Glutamatergic neuron (in vitro differentiated cells): ENCODE data around the gene ELOVL2. TPM values are rescaled to one million over a fixed set of nuclear protein-coding genes. Genes with fewer than 3 reads are reported as not detected.

ENCODE experiments used
- DNase-seq: peaks from one replicate; pipeline ENCODE4 v3.0.0; 2022
- H3K27ac Mint-ChIP-seq: one replicate; pipeline ENCODE4 v1.8.0; 2020; ENCODE audit warnings: mild to moderate bottlenecking, mixed read lengths, inconsistent platforms; ENCODE audit not compliant: unreplicated experiment
- H3K27me3 Mint-ChIP-seq: one replicate; pipeline ENCODE4 v1.8.0; 2020; ENCODE audit warnings: mild to moderate bottlenecking, moderate library complexity, mixed read lengths, inconsistent platforms; ENCODE audit not compliant: unreplicated experiment
- H3K36me3 Mint-ChIP-seq: one replicate; pipeline ENCODE4 v1.8.0; 2020; ENCODE audit warnings: mild to moderate bottlenecking, mixed read lengths, inconsistent platforms; ENCODE audit not compliant: unreplicated experiment
- H3K4me1 Mint-ChIP-seq: one replicate; pipeline ENCODE4 v1.8.0; 2020; ENCODE audit warnings: mild to moderate bottlenecking, low read depth, mixed read lengths, inconsistent platforms; ENCODE audit not compliant: unreplicated experiment
- H3K4me3 Mint-ChIP-seq: one replicate; pipeline ENCODE4 v1.8.0; 2020; ENCODE audit warnings: mild to moderate bottlenecking, mixed read lengths, inconsistent platforms; ENCODE audit not compliant: unreplicated experiment
- H3K9me3 Mint-ChIP-seq: one replicate; pipeline ENCODE4 v1.8.0; 2020; ENCODE audit warnings: mild to moderate bottlenecking, moderate library complexity, mixed read lengths, inconsistent platforms; ENCODE audit not compliant: unreplicated experiment
- total RNA-seq: library from RNA; stranded (reverse); fragmentation: NEBNext Ultra II Directional; extraction: Animal tissue kit (Norgen Biotek cat#: 25700); gene quantifications from one replicate; pipeline ENCODE4 v1.2.1, GENCODE V29; 2021; ENCODE audit not compliant: unreplicated experiment
- TF ChIP-seq, protein P1 (sequence below): fragments of 200-600 bp; sonication (generic); IDR thresholded peaks from one replicate; pipeline ENCODE4 v1.5.0; 2021; ENCODE audit not compliant: partially characterized antibody, unreplicated experiment

The ELOVL2 gene
- total RNA-seq, 1 donor from 2014 or later: 10.6 TPM

DNA sequence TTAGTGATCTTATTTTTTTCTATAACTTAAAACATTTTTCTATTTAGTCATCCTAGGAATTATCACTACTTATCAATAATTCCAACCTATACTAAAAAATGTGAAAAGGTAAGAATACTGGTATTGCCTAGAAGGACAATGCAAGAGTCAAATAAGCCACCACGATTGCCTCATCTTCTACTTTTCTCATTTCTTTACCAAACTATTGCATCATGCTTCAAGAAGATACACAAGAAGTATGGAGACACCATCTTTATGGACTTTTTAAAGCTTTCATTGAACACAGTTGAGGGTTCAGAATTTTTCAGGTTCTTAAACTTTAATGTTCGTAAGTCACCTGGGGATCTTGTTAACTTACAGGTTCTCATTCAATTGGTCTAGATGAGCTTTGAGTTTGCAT lies 25.9 kb downstream of the ELOVL2 start:
- no peaks in the 10 kb centered on the region for H3K27me3 Mint-ChIP-seq
- peaks cover 15% of the 10 kb centered on the region for H3K4me1 Mint-ChIP-seq
- no peak overlapping the region for H3K27ac Mint-ChIP-seq
- no peak for DNase-seq
- H3K36me3 Mint-ChIP-seq: no peaks in the 10 kb centered on the region
- peaks cover 2% of the 10 kb centered on the region for H3K9me3 Mint-ChIP-seq
- no peak overlapping the region for H3K4me3 Mint-ChIP-seq
- TF ChIP-seq, protein P1, sequence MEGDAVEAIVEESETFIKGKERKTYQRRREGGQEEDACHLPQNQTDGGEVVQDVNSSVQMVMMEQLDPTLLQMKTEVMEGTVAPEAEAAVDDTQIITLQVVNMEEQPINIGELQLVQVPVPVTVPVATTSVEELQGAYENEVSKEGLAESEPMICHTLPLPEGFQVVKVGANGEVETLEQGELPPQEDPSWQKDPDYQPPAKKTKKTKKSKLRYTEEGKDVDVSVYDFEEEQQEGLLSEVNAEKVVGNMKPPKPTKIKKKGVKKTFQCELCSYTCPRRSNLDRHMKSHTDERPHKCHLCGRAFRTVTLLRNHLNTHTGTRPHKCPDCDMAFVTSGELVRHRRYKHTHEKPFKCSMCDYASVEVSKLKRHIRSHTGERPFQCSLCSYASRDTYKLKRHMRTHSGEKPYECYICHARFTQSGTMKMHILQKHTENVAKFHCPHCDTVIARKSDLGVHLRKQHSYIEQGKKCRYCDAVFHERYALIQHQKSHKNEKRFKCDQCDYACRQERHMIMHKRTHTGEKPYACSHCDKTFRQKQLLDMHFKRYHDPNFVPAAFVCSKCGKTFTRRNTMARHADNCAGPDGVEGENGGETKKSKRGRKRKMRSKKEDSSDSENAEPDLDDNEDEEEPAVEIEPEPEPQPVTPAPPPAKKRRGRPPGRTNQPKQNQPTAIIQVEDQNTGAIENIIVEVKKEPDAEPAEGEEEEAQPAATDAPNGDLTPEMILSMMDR: no peak

DNA sequence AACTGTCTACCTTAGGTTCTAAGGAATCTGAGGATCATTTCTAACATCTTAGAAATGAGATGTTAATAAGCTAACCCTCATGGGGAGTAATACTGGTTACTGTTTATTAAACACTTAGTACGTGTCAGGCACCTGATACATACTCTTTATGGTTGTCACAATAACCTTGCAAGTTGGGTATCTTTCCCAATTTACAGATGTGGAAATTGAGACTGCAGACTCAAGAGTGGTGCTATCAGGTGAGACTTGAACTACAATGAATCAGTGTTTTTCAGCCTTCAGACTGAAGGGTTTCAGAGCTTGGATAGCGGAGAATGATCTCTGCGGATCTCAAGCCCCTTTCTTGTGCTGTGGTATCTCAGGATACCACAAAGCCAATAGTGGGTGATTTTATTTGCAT lies 27.0 kb downstream of the ELOVL2 start:
- TF ChIP-seq, protein P1: no peak
- peaks cover 16% of the 10 kb centered on the region for H3K4me1 Mint-ChIP-seq

DNA sequence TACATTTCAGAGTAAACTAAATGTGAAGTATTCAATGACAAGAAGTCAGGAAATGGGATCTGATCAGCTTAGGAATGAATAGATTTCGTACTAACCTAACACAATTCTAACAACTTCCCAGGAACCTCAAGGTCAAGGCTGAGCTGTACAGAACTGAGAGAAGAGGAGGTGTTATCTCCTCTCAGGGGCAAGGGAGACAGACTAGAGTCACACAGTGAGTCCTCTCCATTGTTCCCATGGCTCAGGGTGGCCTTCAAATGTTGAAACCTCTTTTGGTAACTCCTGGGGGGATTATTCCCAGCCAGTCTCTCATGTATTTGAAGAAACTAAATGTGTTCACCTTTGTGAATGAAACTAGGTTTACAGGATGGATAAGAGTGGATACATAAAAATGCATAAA lies 27.7 kb downstream of the ELOVL2 start:
- Mint-ChIP-seq H3K27me3 (peaks cover 2% of the 10 kb centered on the region), H3K36me3 (no peaks in the 10 kb centered on the region), H3K4me1 (peaks cover 11% of the 10 kb centered on the region), H3K27ac (no peak overlapping the region), H3K4me3 (no peak overlapping the region), H3K9me3 (peaks cover 2% of the 10 kb centered on the region)
- no peak for DNase-seq
- TF ChIP-seq, protein P1: no peak

More for the DNA sequence above, 27.0 kb downstream of the ELOVL2 start:
- H3K27me3 Mint-ChIP-seq: no peaks in the 10 kb centered on the region
- no peak overlapping the region for H3K4me3 Mint-ChIP-seq
- DNase-seq: no peak
- no peak overlapping the region for H3K27ac Mint-ChIP-seq
- H3K36me3 Mint-ChIP-seq: no peaks in the 10 kb centered on the region
- peaks cover 2% of the 10 kb centered on the region for H3K9me3 Mint-ChIP-seq

DNA sequence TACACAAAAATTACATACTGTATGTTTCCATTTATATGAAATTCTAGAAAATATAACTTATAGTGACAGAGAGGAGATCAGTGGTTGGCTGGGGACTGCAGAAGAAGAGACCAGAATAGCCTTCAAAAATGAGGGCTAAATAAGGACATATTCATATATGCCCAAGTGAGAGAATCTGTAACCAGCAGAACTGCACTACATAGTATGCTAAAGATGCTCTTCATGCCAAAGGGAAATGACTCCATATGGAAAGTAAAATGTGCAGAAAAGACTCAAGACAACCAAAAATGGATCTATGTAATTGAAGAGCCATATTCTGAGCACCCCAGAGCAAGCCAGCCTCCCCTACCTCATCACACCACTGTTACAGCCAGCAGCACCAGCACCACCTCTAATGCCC lies 29.0 kb downstream of the ELOVL2 start:
- Mint-ChIP-seq H3K27ac (no peak overlapping the region), H3K4me1 (peaks cover 6% of the 10 kb centered on the region), H3K4me3 (no peak overlapping the region), H3K36me3 (no peaks in the 10 kb centered on the region), H3K27me3 (peaks cover 3% of the 10 kb centered on the region), H3K9me3 (peaks cover 2% of the 10 kb centered on the region)
- TF ChIP-seq, protein P1: no peak
- no peak for DNase-seq

DNA sequence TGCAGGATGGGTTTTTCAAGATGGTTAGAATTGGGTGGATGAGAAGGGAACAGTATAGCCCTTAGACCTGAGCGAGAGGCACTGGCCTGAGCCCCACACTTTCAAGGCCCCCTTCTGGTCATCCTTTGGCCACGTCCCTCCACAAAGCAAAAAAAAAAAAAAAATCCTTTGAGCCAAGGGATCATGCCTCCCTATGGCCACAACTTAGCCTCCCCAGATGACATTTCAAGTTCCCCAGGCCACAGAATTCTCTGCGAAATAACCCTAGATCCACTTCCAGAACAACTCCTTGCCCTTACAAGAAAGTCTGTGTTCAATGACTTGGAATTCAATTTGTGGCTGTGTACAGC lies 30.4 kb downstream of the ELOVL2 start:
- Mint-ChIP-seq H3K4me3 (no peak overlapping the region), H3K27me3 (peaks cover 4% of the 10 kb centered on the region), H3K9me3 (peaks cover 2% of the 10 kb centered on the region), H3K27ac (no peak overlapping the region), H3K36me3 (no peaks in the 10 kb centered on the region), H3K4me1 (peaks cover 6% of the 10 kb centered on the region)
- no peak for DNase-seq
- TF ChIP-seq, protein P1: no peak
